Measurements from ENCODE around the gene C5orf34.

DNA sequence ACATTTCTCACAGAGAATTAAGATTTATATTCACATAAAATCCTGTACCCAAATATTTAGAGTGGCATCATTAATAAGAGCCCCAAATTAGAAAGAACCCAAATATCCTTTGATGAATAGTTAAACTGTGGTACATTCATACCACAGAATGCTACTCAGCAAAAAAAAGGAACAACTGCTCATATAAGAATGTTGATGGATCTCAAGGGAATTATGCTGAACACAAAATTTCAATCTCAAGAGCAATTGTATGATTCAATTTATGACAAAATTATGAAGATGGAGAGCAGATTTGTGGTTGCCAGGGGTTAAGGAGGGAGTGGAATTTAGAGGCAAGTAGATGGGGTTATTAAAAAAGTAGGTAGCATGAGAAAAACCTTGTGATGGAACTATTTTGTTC is 46.4 kb upstream of the C5orf34 start:
- no peak for TF ChIP-seq POLR2A (IDR thresholded peaks at IDR 0.05)
- TF ChIP-seq, protein P1, sequence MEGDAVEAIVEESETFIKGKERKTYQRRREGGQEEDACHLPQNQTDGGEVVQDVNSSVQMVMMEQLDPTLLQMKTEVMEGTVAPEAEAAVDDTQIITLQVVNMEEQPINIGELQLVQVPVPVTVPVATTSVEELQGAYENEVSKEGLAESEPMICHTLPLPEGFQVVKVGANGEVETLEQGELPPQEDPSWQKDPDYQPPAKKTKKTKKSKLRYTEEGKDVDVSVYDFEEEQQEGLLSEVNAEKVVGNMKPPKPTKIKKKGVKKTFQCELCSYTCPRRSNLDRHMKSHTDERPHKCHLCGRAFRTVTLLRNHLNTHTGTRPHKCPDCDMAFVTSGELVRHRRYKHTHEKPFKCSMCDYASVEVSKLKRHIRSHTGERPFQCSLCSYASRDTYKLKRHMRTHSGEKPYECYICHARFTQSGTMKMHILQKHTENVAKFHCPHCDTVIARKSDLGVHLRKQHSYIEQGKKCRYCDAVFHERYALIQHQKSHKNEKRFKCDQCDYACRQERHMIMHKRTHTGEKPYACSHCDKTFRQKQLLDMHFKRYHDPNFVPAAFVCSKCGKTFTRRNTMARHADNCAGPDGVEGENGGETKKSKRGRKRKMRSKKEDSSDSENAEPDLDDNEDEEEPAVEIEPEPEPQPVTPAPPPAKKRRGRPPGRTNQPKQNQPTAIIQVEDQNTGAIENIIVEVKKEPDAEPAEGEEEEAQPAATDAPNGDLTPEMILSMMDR (IDR thresholded peaks at IDR 0.05), result no peak
